Measurements from ENCODE around the gene KIAA1191. TPM values are rescaled to one million over a fixed set of nuclear protein-coding genes. Genes with fewer than 3 reads are reported as not detected.

KIAA1191 gene
- total RNA-seq, 3 donors from 2014 or later, result 82.2 to 102 (median 90.7) TPM

- TF ChIP-seq POLR2AphosphoS5 (IDR thresholded peaks at IDR 0.05) (no peak), CTCF (IDR thresholded peaks at IDR 0.05) (no peak), POLR2A (IDR thresholded peaks at IDR 0.05) (no peak)
- Histone ChIP-seq H3K27me3 (no peaks in the 10 kb centered on the region), H3K27ac (no peak overlapping the region), H3K4me3 (no peak overlapping the region), H3K36me3 (no peaks in the 10 kb centered on the region), H3K9me3 (no peaks in the 10 kb centered on the region), H3K4me1 (no peaks in the 10 kb centered on the region)
- no peak for DNase-seq (ENCODE audit: low spot score in 2 of 2)
- intact Hi-C loops (cut with DNase I; ENCODE audit: low total_unique reads), result no loop called here
These were observed 6.0 kb downstream of the KIAA1191 start for GRCh38 chr5:176355400-176356178.

GRCh38 chr5:176353533-176353932 is 8.0 kb downstream of the KIAA1191 start:
- Histone ChIP-seq H3K9me3 (no peaks in the 10 kb centered on the region), H3K4me3 (no peak overlapping the region), H3K36me3 (no peaks in the 10 kb centered on the region), H3K4me1 (no peaks in the 10 kb centered on the region), H3K27me3 (no peaks in the 10 kb centered on the region), H3K27ac (no peak overlapping the region)
- no peak for DNase-seq (ENCODE audit: low spot score in 2 of 2)
- intact Hi-C loops (cut with DNase I; ENCODE audit: low total_unique reads), result no loop called here
- no peak for TF ChIP-seq CTCF (IDR thresholded peaks at IDR 0.05)
- TF ChIP-seq POLR2A (IDR thresholded peaks at IDR 0.05), result no peak
- no peak for TF ChIP-seq POLR2AphosphoS5 (IDR thresholded peaks at IDR 0.05)

- H3K9me3 ChIP-seq, result no peaks in the 10 kb centered on the region
- H3K27ac ChIP-seq, result no peak overlapping the region
- H3K4me1 ChIP-seq, result no peaks in the 10 kb centered on the region
- intact Hi-C loops (cut with DNase I; ENCODE audit: low total_unique reads), result no loop called here
- no peak overlapping the region for H3K4me3 ChIP-seq
- TF ChIP-seq POLR2A (IDR thresholded peaks at IDR 0.05) (no peak), CTCF (IDR thresholded peaks at IDR 0.05) (no peak), POLR2AphosphoS5 (IDR thresholded peaks at IDR 0.05) (no peak)
- DNase-seq (ENCODE audit: low spot score in 2 of 2), result no peak
- H3K36me3 ChIP-seq, result no peaks in the 10 kb centered on the region
- no peaks in the 10 kb centered on the region for H3K27me3 ChIP-seq
These were observed 9.3 kb downstream of the KIAA1191 start for GRCh38 chr5:176352116-176352878.

GRCh38 chr5:176350416-176350815 is 11.1 kb downstream of the KIAA1191 start:
- Histone ChIP-seq H3K27me3 (no peaks in the 10 kb centered on the region), H3K4me3 (no peak overlapping the region), H3K4me1 (no peaks in the 10 kb centered on the region), H3K27ac (no peak overlapping the region), H3K9me3 (no peaks in the 10 kb centered on the region), H3K36me3 (no peaks in the 10 kb centered on the region)
- TF ChIP-seq POLR2AphosphoS5 (IDR thresholded peaks at IDR 0.05) (no peak), POLR2A (IDR thresholded peaks at IDR 0.05) (no peak), CTCF (IDR thresholded peaks at IDR 0.05) (no peak)
- intact Hi-C loops (cut with DNase I; ENCODE audit: low total_unique reads), result no loop called here
- no peak for DNase-seq (ENCODE audit: low spot score in 2 of 2)

All from breast epithelium (tissue), 4 donors.